Activated CD4-positive, CD25-positive, alpha-beta regulatory T cell treated with anti-CD3 and anti-CD28 coated beads, Interleukin-2, amount 50 U/mL, for 72 hours (primary cell): ENCODE measurements around the gene ANXA9.

Experiments
- DNase-seq: peaks from one replicate; pipeline ENCODE4 v3.0.0; 2021

Gene ANXA9

GRCh38 chr1:150981805-150982712 is at the start of gene ANXA9:
ANXA9 (plus strand) TSS chr1:150982292; CDS start chr1:150983106, 814 bp downstream.
- no peak for DNase-seq

GRCh38 chr1:150944856-150945255 is 37.2 kb upstream of the ANXA9 start:
- no peak for DNase-seq

GRCh38 chr1:150954708-150955107 is 27.4 kb upstream of the ANXA9 start:
- no peak for DNase-seq

- DNase-seq, result no peak
These were observed 26.8 kb upstream of the ANXA9 start for GRCh38 chr1:150955280-150955679.

GRCh38 chr1:150957666-150958065 is 24.4 kb upstream of the ANXA9 start:
- no peak for DNase-seq

GRCh38 chr1:150960646-150961045 is 21.4 kb upstream of the ANXA9 start:
- DNase-seq, result peak; percentile 9

- no peak for DNase-seq
These were observed 20.3 kb upstream of the ANXA9 start for GRCh38 chr1:150961756-150962155.

- no peak for DNase-seq
These were observed 18.6 kb upstream of the ANXA9 start for GRCh38 chr1:150963321-150964163.

- no peak for DNase-seq
These were observed 18.0 kb upstream of the ANXA9 start for GRCh38 chr1:150964164-150964489.

- DNase-seq, result no peak
These were observed 16.5 kb upstream of the ANXA9 start for GRCh38 chr1:150965605-150966004.

- no peak for DNase-seq
These were observed 16.1 kb upstream of the ANXA9 start for GRCh38 chr1:150966011-150966410.

- no peak for DNase-seq
These were observed 14.2 kb upstream of the ANXA9 start for GRCh38 chr1:150967936-150968335.

GRCh38 chr1:150968491-150968890 is 13.6 kb upstream of the ANXA9 start:
- DNase-seq, result no peak

GRCh38 chr1:150969626-150970025 is 12.5 kb upstream of the ANXA9 start:
- no peak for DNase-seq

GRCh38 chr1:150970808-150971582 is 11.1 kb upstream of the ANXA9 start:
- DNase-seq, result no peak

- no peak for DNase-seq
These were observed 10.3 kb upstream of the ANXA9 start for GRCh38 chr1:150971583-150972416.

GRCh38 chr1:150972417-150972940 is 9.6 kb upstream of the ANXA9 start:
- DNase-seq, result no peak

GRCh38 chr1:150973258-150973835 is 8.7 kb upstream of the ANXA9 start:
- DNase-seq, result no peak

- DNase-seq, result peak; percentile 51
These were observed 8.1 kb upstream of the ANXA9 start for GRCh38 chr1:150973836-150974579.

- DNase-seq, result peak; percentile 71
These were observed 7.3 kb upstream of the ANXA9 start, which contains the start of gene CERS2 for GRCh38 chr1:150974580-150975478. CERS2 (minus strand) TSS chr1:150974835; CDS start chr1:150969090, 5,745 bp downstream.
